Left lobe of liver (tissue), 2 donors: ENCODE measurements around the gene NDST1. TPM values are rescaled to one million over a fixed set of nuclear protein-coding genes. Genes with fewer than 3 reads are reported as not detected.
"Not testable (repeated sequence)": the region's sequence is repeated elsewhere in the genome, so short reads cannot be mapped to it uniquely, and the experiment has no call there.

Source experiments
- ATAC-seq: fragments of 200-7000 bp; cut with Tn5 transposase; one replicate; pipeline ENCODE4 v1.9.1; 2020; ENCODE audit warnings: mild to moderate bottlenecking, moderate library complexity
- DNase-seq: peaks from one replicate; pipeline ENCODE4 v3.0.0-alpha.2; 2020; ENCODE audit warnings: low spot score
- total RNA-seq: library from RNA; stranded (reverse); gene quantifications from one replicate; pipeline ENCODE4 v1.2.1, GENCODE V29; 2021
- donor health status: DM: no; HTN: no; CAD: no; lungs with moderate emphysema.
- donor health status: DM: no; HTN: yes; CAD: no.

Gene NDST1
- total RNA-seq, 1 donor from 2014 or later, result 63.7 TPM

GRCh38 chr5:150505816-150506215, 2.1 kb upstream of the NDST1 start:
- DNase-seq (no peak), ATAC-seq (no peak)

- ATAC-seq, result no peak
- DNase-seq, result no peak
Measured at GRCh38 chr5:150506571-150507473, 1.1 kb upstream of the NDST1 start.

- ATAC-seq, result no peak
- DNase-seq, result no peak
Measured at GRCh38 chr5:150508277-150508640, 328 bp downstream of the NDST1 start.

- ATAC-seq, result peak; percentile 6
Measured at GRCh38 chr5:150508828-150509227, 897 bp downstream of the NDST1 start.

GRCh38 chr5:150509992-150510391, 2.1 kb downstream of the NDST1 start:
- ATAC-seq (peak; percentile 0), DNase-seq (no peak)

More at GRCh38 chr5:150508828-150509227, 897 bp downstream of the NDST1 start:
- no peak for DNase-seq

- peak; percentile 92 for DNase-seq
Measured at GRCh38 chr5:150510460-150511263, 2.7 kb downstream of the NDST1 start.

GRCh38 chr5:150511578-150512367, 3.8 kb downstream of the NDST1 start:
- peak; percentile 12 for ATAC-seq
- no peak for DNase-seq

More at GRCh38 chr5:150510460-150511263, 2.7 kb downstream of the NDST1 start:
- peak; percentile 68 for ATAC-seq

GRCh38 chr5:150512368-150512747, 4.4 kb downstream of the NDST1 start:
- DNase-seq (peak; percentile 86), ATAC-seq (peak; percentile 49)

GRCh38 chr5:150513375-150514309, 5.7 kb downstream of the NDST1 start:
- DNase-seq (no peak), ATAC-seq (no peak)

- peak; percentile 77 for DNase-seq
Measured at GRCh38 chr5:150514708-150515211, 6.8 kb downstream of the NDST1 start.

GRCh38 chr5:150515446-150515845, 7.5 kb downstream of the NDST1 start:
- ATAC-seq (no peak), DNase-seq (no peak)

More at GRCh38 chr5:150514708-150515211, 6.8 kb downstream of the NDST1 start:
- ATAC-seq, result peak; percentile 1

GRCh38 chr5:150516011-150516410, 8.1 kb downstream of the NDST1 start:
- ATAC-seq (peak; percentile 17), DNase-seq (no peak)

- DNase-seq (peak; percentile 99), ATAC-seq (peak; percentile 63)
Measured at GRCh38 chr5:150517272-150518152, 9.6 kb downstream of the NDST1 start.

GRCh38 chr5:150518712-150519559, 11.0 kb downstream of the NDST1 start:
- ATAC-seq, DNase-seq: not testable (repeated sequence)

GRCh38 chr5:150519560-150519945, 11.6 kb downstream of the NDST1 start:
- ATAC-seq (no peak), DNase-seq (no peak)

GRCh38 chr5:150519978-150520377, 12.0 kb downstream of the NDST1 start:
- no peak for ATAC-seq
- no peak for DNase-seq

GRCh38 chr5:150520747-150521521, 13.0 kb downstream of the NDST1 start:
- ATAC-seq (peak; percentile 10), DNase-seq (peak; percentile 64)
